ENCODE data around the gene OR56B1.
"Not testable (repeated sequence)": the region's sequence is repeated elsewhere in the genome, so short reads cannot be mapped to it uniquely, and the experiment has no call there.

The OR56B1 gene

GRCh38 chr11:5736396-5736795 lies at the start of gene OR56B1:
OR56B1 (plus strand) TSS chr11:5736448; CDS start chr11:5736517, 69 bp downstream.
- no peak for DNase-seq

- DNase-seq: no peak
Measured at GRCh38 chr11:5688482-5688881, 47.8 kb upstream of the OR56B1 start.

- DNase-seq: peak; percentile 65
Measured at GRCh38 chr11:5689551-5689983, 46.7 kb upstream of the OR56B1 start, which contains the start of gene TRIM22. TRIM22 (plus strand) TSS chr11:5689790; CDS start chr11:5696233, 6,443 bp downstream.

- no peak for DNase-seq
Measured at GRCh38 chr11:5690216-5690615, 46.0 kb upstream of the OR56B1 start.

GRCh38 chr11:5690736-5691135 lies 45.5 kb upstream of the OR56B1 start:
- DNase-seq: no peak

GRCh38 chr11:5691238-5691963 lies 44.8 kb upstream of the OR56B1 start:
- DNase-seq: not testable (repeated sequence)

- no peak for DNase-seq
Measured at GRCh38 chr11:5691964-5692361, 44.3 kb upstream of the OR56B1 start.

- DNase-seq: no peak
Measured at GRCh38 chr11:5694642-5695041, 41.6 kb upstream of the OR56B1 start.

- no peak for DNase-seq
Measured at GRCh38 chr11:5695580-5695979, 40.7 kb upstream of the OR56B1 start.

GRCh38 chr11:5696210-5696609 lies 40.0 kb upstream of the OR56B1 start:
- DNase-seq: no peak

- no peak for DNase-seq
Measured at GRCh38 chr11:5698281-5698680, 38.0 kb upstream of the OR56B1 start.

- DNase-seq: no peak
Measured at GRCh38 chr11:5700421-5701054, 35.7 kb upstream of the OR56B1 start.

- no peak for DNase-seq
Measured at GRCh38 chr11:5701055-5701577, 35.1 kb upstream of the OR56B1 start.

- no peak for DNase-seq
Measured at GRCh38 chr11:5703741-5704536, 32.3 kb upstream of the OR56B1 start.

- DNase-seq: no peak
Measured at GRCh38 chr11:5705688-5706087, 30.6 kb upstream of the OR56B1 start.

- no peak for DNase-seq
Measured at GRCh38 chr11:5712507-5712906, 23.7 kb upstream of the OR56B1 start.

- no peak for DNase-seq
Measured at GRCh38 chr11:5713695-5714094, 22.6 kb upstream of the OR56B1 start.

GRCh38 chr11:5716518-5716917 lies 19.7 kb upstream of the OR56B1 start:
- DNase-seq: not testable (repeated sequence)

GRCh38 chr11:5719703-5720495 lies 16.3 kb upstream of the OR56B1 start:
- DNase-seq: no peak

GRCh38 chr11:5722622-5723021 lies 13.6 kb upstream of the OR56B1 start:
- no peak for DNase-seq

- no peak for DNase-seq
Measured at GRCh38 chr11:5726351-5726750, 9.9 kb upstream of the OR56B1 start.

- DNase-seq: no peak
Measured at GRCh38 chr11:5727691-5728090, 8.6 kb upstream of the OR56B1 start.

GRCh38 chr11:5737091-5737490 lies 843 bp downstream of the OR56B1 start:
- DNase-seq: no peak
